Right atrium auricular region (tissue), 2 donors: ENCODE results near the gene ADAMTS14. TPM values are rescaled to one million over a fixed set of nuclear protein-coding genes. Genes with fewer than 3 reads are reported as not detected.

Source experiments
- DNase-seq: peaks from one replicate; pipeline ENCODE4 v3.0.0-alpha.2; 2019; ENCODE audit warnings: low spot score
- H3K27ac ChIP-seq, 2 donors: fragments of 200-600 bp; sonication (generic); 1 replicate in 1 of 2; 2 replicates in 1 of 2; pipeline ENCODE4 v1.5.1; 2016 to 2019
- H3K27me3 ChIP-seq, 2 donors: fragments of 200-600 bp; sonication (generic); one replicate each; pipeline versions ENCODE4 v1.5.1 to v1.6.0; 2017 to 2019
- H3K36me3 ChIP-seq: fragments of 200-600 bp; sonication (generic); one replicate; pipeline ENCODE4 v1.5.1; 2016
- H3K4me1 ChIP-seq, 2 donors: fragments of 200-600 bp; sonication (generic); one replicate each; pipeline versions ENCODE4 v1.5.1 to v1.6.0; 2017 to 2019
- H3K4me3 ChIP-seq, 2 donors: fragments of 200-600 bp; sonication (generic); 1 replicate in 1 of 2; 2 replicates in 1 of 2; pipeline ENCODE4 v1.5.1; 2017 to 2019; ENCODE audit warnings: mild to moderate bottlenecking in 1 of 2, moderate library complexity in 1 of 2
- H3K9me3 ChIP-seq, 2 donors: fragments of 200-600 bp; sonication (generic); one replicate each; pipeline ENCODE4 v1.5.1; 2019
- CTCF ChIP-seq, 2 donors: fragments of 200-600 bp; sonication (generic); IDR thresholded peaks; one replicate each; pipeline ENCODE4 v1.5.1; 2019; ENCODE audit warnings: antibody characterized with exemption in 2 of 2
- total RNA-seq, 2 donors: library from RNA; depleted of rRNA; stranded (reverse); fragments of >200 nt; gene quantifications; one replicate each; pipeline ENCODE4 v1.1.0, GENCODE V29; 2016

The ADAMTS14 gene
- total RNA-seq, 2 donors from 2014 or later = not detected

DNA sequence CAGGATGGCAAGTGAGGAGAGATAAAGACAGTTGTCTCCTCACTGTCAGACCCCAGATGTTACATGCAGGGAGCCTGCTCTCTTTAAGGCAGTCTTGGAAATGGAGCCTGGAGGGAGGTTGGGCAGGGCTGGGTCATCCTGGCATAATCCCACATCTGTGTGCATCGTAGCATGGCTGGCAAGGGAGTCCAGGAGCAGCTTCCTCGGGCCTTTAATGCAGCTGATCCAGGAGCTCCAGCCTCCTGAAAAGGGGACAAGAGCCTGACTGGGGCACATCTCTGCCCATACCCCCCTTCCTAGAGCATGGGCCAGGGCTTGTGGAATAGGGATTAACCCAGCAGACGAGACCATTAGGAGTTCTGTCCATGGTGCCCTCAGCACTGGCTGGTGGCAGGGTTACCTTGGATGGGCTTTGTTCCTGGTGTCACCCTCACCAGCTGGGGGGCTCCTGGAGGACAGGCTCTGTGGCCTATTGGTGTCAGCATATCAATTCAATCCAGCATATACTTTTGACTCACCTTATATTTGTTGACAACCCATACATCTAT lies 77.9 kb downstream of the ADAMTS14 start:
- H3K27ac ChIP-seq = no peak overlapping the region
- H3K36me3 ChIP-seq = no peaks in the 10 kb centered on the region
- TF ChIP-seq CTCF (IDR thresholded peaks at IDR 0.05) = no peak
- no peak for DNase-seq
- peaks cover 0 to 32% of the 10 kb centered on the region in 2 donors for H3K4me1 ChIP-seq
- no peaks in the 10 kb centered on the region for H3K27me3 ChIP-seq
- no peaks in the 10 kb centered on the region for H3K9me3 ChIP-seq
- no peak overlapping the region for H3K4me3 ChIP-seq

DNA sequence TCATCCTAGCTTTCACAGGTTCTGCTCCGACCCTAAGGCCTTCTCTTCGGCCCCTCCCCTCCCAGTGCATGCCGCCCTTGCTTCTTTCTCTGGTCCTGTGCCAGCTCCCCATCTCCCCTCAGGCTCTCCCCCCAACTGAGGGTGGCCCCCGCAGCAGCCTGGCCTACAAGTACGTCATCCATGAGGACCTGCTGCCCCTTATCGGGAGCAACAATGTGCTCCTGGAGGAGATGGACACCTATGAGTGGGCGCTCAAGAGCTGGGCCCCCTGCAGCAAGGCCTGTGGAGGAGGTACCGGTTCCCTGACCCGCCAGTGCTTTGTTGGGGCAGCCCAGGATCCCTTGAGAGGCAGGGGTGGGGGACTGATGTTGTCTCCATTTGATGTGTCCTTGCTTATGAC lies 79.0 kb downstream of the ADAMTS14 start:
- Histone ChIP-seq H3K27ac (no peak overlapping the region), H3K9me3 (no peaks in the 10 kb centered on the region), H3K4me3 (no peak overlapping the region), H3K27me3 (no peaks in the 10 kb centered on the region), H3K36me3 (no peaks in the 10 kb centered on the region), H3K4me1 (peaks cover 0 to 30% of the 10 kb centered on the region in 2 donors)
- TF ChIP-seq CTCF (IDR thresholded peaks at IDR 0.05) = no peak
- DNase-seq = no peak

DNA sequence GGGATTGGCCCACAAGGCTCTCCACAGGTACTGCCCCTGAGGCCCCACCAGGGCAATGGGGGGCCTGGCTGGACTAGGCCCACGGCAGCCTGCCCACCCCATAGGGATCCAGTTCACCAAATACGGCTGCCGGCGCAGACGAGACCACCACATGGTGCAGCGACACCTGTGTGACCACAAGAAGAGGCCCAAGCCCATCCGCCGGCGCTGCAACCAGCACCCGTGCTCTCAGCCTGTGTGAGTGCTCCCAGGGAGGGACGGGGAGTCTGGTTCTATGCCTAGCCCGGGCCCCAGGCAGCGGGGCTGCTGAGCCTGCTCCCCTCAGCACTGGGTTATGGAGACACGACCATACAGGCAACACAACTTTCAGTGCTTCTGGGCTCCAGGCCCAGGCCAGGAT lies 79.7 kb downstream of the ADAMTS14 start:
- no peak for TF ChIP-seq CTCF (IDR thresholded peaks at IDR 0.05)
- H3K4me3 ChIP-seq = no peak overlapping the region
- H3K27ac ChIP-seq = no peak overlapping the region
- H3K36me3 ChIP-seq = no peaks in the 10 kb centered on the region
- no peak for DNase-seq
- H3K4me1 ChIP-seq = peaks cover 0 to 23% of the 10 kb centered on the region in 2 donors
- H3K27me3 ChIP-seq = no peaks in the 10 kb centered on the region
- H3K9me3 ChIP-seq = no peaks in the 10 kb centered on the region

DNA sequence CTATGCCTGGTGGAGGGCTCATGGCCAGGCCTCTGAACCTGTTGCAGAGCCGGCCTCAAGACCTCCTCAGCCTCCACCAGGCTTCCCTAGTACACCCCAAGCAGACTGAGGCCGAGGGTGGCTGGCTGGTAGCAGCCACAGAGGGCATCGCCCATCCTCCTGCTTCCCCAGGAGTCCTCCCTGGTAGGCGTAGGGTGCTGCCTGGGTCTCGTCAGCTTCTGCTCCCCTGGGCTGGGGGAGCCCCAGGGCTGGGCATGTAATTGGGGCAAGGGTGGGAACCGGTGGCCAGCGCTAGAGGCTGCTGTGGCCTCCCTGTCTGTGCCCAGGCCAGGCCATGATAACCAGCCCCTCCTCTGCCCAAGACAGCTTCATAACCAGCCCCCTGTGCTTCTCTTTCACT lies 80.3 kb downstream of the ADAMTS14 start:
- peaks cover 0 to 17% of the 10 kb centered on the region in 2 donors for H3K4me1 ChIP-seq
- no peaks in the 10 kb centered on the region for H3K9me3 ChIP-seq
- H3K27ac ChIP-seq = no peak overlapping the region
- no peaks in the 10 kb centered on the region for H3K27me3 ChIP-seq
- no peaks in the 10 kb centered on the region for H3K36me3 ChIP-seq
- no peak for TF ChIP-seq CTCF (IDR thresholded peaks at IDR 0.05)
- no peak overlapping the region for H3K4me3 ChIP-seq
- no peak for DNase-seq

- peaks cover 0 to 15% of the 10 kb centered on the region in 2 donors for H3K4me1 ChIP-seq
- H3K4me3 ChIP-seq = no peak overlapping the region
- no peak overlapping the region for H3K27ac ChIP-seq
- no peaks in the 10 kb centered on the region for H3K9me3 ChIP-seq
- TF ChIP-seq CTCF (IDR thresholded peaks at IDR 0.05) = no peak
- H3K27me3 ChIP-seq = no peaks in the 10 kb centered on the region
- no peak for DNase-seq
- H3K36me3 ChIP-seq = no peaks in the 10 kb centered on the region
Observed at GRCh38 chr10:70753026-70753663, 80.8 kb downstream of the ADAMTS14 start.
